HL-60/S4 treated with phorbol 12-myristate 13-acetate at 8.2 ng/mL for 4 days and 3 days (cell line): ENCODE measurements around the gene GTF3C5.

ENCODE experiments used
- in situ Hi-C: fragments of 300-500 bp; cut with MboI; formaldehyde crosslinking; loops from 2 replicates; pipeline ENCODE4 v1.15.0; 2022; ENCODE audit warnings: low sequenced_read_pairs

GTF3C5 gene

GRCh38 chr9:133104718-133105460 lies 74.1 kb downstream of the GTF3C5 start:
- in situ Hi-C loops: no loop called here

GRCh38 chr9:133105461-133105770 lies 74.6 kb downstream of the GTF3C5 start:
- in situ Hi-C loops: no loop called here

GRCh38 chr9:133106511-133107244 lies 75.9 kb downstream of the GTF3C5 start:
- in situ Hi-C loops: no loop called here

- in situ Hi-C loops: no loop called here
Observed at GRCh38 chr9:133107245-133107722, 76.5 kb downstream of the GTF3C5 start.
